ENCODE results near the gene CCDC158. TPM values are rescaled to one million over a fixed set of nuclear protein-coding genes. Genes with fewer than 3 reads are reported as not detected.

Gene CCDC158
- total and polyA plus RNA-seq, 2 donors (not counting 1 experiment from before 2014, with no cell fraction given) = not detected

DNA sequence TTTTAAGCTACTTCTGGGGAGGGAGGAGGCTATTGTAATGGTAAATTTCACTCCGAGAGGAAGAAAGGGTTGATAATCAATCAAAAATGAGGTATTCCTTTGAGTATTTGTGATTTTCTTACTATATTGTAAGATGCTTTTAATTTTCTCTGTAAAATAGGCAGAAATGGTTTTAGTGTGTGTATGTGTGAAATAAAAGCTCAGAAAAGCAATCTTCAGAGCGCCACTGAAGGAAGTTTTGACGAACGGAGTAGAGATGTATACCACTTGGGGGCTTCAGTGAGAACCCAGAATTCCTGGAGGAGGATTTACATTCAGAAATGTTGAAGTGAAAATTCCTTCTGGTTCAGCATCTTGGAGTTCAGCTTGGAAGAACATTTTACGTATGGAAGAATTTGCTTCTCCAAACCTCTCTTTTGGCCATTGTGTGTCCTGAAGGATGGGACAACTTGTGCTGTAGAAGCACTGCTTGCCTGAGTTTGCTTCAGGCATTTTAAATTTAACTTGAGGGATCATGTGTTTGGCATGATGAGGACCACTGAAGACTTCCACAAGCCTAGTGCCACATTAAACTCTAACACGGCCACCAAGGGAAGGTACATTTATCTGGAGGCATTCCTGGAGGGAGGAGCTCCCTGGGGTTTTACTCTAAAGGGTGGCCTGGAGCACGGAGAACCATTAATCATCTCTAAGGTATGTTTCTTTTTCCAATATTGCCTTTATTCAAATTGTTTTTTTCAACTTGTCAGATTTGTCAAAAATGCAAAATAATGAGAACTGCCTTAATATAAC lies 14.8 kb upstream of the CCDC158 start:
- no peaks in the 10 kb centered on the region for H3K36me3 ChIP-seq (replicated peaks in 1 of 2; ENCODE audit: control extremely low read depth in 1 of 2, control insufficient read depth in 1 of 2, extremely low read depth in 1 of 2, insufficient read depth in 2 of 2, low read length in 1 of 2)
- ChIA-PET CTCF (interaction anchor here (0.5 to 8.0 kb wide), 4 partner anchors 67 to 922 kb away, joined by 3 to 179 read pairs (median 4); no protein-coding TSS in a partner anchor), POLR2A (no interaction called here)
- H3K9ac ChIP-seq (ENCODE audit: low read length) = peak overlapping the region; percentile 33
- Mint-ChIP-seq H3K4me1 (peaks cover 22% of the 10 kb centered on the region), H3K27ac (no peak overlapping the region), H3K4me3 (peak overlapping the region; percentile 51), H3K9me3 (ENCODE audit: insufficient read depth) (no peaks in the 10 kb centered on the region), H3K27me3 (peaks cover 23% of the 10 kb centered on the region)
- intact Hi-C loops (cut with micrococcal nuclease) = loop anchor here (10.0 kb wide), 1 partner anchor 999 kb away; no protein-coding TSS in a partner anchor
- H3K4me1 ChIP-seq (ENCODE audit: control insufficient read depth in 2 of 2, insufficient read depth in 2 of 2, low read length in 2 of 2) = peaks cover 7 to 20% of the 10 kb centered on the region in 2 donors
- ATAC-seq (ENCODE audit: low read depth) = no peak
- no peaks in the 10 kb centered on the region for H3K79me2 ChIP-seq (ENCODE audit: control insufficient read depth, insufficient read depth, low read length)
- peaks cover 0 to 1% (median 0%) of the 10 kb centered on the region in 3 donors for H3K9me3 ChIP-seq (ENCODE audit: control extremely low read depth in 1 of 3, control insufficient read depth in 2 of 3, insufficient read depth in 1 of 3, low read length in 2 of 3)
- peaks cover 0 to 6% (median 2%) of the 10 kb centered on the region in 4 experiments for H3K27me3 ChIP-seq (replicated peaks in 1 of 4; ENCODE audit: control extremely low read depth in 1 of 4, control insufficient read depth in 3 of 4, insufficient read depth in 4 of 4, low read length in 3 of 4)
- H3K4me3 ChIP-seq (ENCODE audit: control extremely low read depth in 1 of 5, extremely low read depth in 1 of 5, insufficient read depth in 1 of 5, low read depth in 2 of 5, low read length in 4 of 5) = peak overlapping the region in 3 of 5 experiments; percentile 29 to 43 (median 40)
- TF ChIP-seq, protein P1, sequence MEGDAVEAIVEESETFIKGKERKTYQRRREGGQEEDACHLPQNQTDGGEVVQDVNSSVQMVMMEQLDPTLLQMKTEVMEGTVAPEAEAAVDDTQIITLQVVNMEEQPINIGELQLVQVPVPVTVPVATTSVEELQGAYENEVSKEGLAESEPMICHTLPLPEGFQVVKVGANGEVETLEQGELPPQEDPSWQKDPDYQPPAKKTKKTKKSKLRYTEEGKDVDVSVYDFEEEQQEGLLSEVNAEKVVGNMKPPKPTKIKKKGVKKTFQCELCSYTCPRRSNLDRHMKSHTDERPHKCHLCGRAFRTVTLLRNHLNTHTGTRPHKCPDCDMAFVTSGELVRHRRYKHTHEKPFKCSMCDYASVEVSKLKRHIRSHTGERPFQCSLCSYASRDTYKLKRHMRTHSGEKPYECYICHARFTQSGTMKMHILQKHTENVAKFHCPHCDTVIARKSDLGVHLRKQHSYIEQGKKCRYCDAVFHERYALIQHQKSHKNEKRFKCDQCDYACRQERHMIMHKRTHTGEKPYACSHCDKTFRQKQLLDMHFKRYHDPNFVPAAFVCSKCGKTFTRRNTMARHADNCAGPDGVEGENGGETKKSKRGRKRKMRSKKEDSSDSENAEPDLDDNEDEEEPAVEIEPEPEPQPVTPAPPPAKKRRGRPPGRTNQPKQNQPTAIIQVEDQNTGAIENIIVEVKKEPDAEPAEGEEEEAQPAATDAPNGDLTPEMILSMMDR (IDR thresholded peaks at IDR 0.05) = no peak
- TF ChIP-seq EZH2 (IDR thresholded peaks at IDR 0.05; ENCODE audit: borderline replicate concordance, insufficient read depth, low read depth, low read length, poor library complexity, severe bottlenecking) = no peak
- H3K4me2 ChIP-seq (replicated peaks; ENCODE audit: low read depth, low read length, poor library complexity, severe bottlenecking) = peak overlapping the region; percentile 60
- H2AFZ ChIP-seq (ENCODE audit: insufficient read depth, low read depth, low read length, poor library complexity, severe bottlenecking) = peak overlapping the region; percentile 45
- WGBS (ENCODE audit: insufficient coverage) = 33% methylated on average over 4 of the region's 7 CpGs
- H4K20me1 ChIP-seq (ENCODE audit: control insufficient read depth, insufficient read depth, low read length, poor library complexity, severe bottlenecking) = no peaks in the 10 kb centered on the region
- DNase-seq = no peak
- peak overlapping the region in 1 of 2 donors; percentile 40 for H3K27ac ChIP-seq (ENCODE audit: low read length in 2 of 2)

Data from B cell (primary cell).